ENCODE data around the gene SAFB.
A peak's percentile ranks its signal among the peaks of the same experiment; 100 is the strongest.

The SAFB gene

GRCh38 chr19:5622465-5623396 is at the start of gene SAFB, which contains the start of gene SAFB2:
Gene SAFB, plus strand, starts transcription at chr19:5623083. Its CDS starts 123 bp downstream, at chr19:5623206.
Gene SAFB2, minus strand, starts transcription at chr19:5622776. Its CDS starts 61 bp downstream, at chr19:5622715.
- DNase-seq, result peak; percentile 96

- no peak for DNase-seq
Observed at GRCh38 chr19:5575590-5575989, 47.3 kb upstream of the SAFB start.

GRCh38 chr19:5578097-5578846 is 44.6 kb upstream of the SAFB start:
- peak; percentile 28 for DNase-seq

- DNase-seq, result no peak
Observed at GRCh38 chr19:5579286-5579685, 43.6 kb upstream of the SAFB start.

GRCh38 chr19:5579697-5580096 is 43.2 kb upstream of the SAFB start:
- no peak for DNase-seq

- DNase-seq, result no peak
Observed at GRCh38 chr19:5580161-5580571, 42.7 kb upstream of the SAFB start.

GRCh38 chr19:5585461-5586299 is 37.2 kb upstream of the SAFB start:
- no peak for DNase-seq

GRCh38 chr19:5586300-5587070 is 36.4 kb upstream of the SAFB start:
- no peak for DNase-seq

- no peak for DNase-seq
Observed at GRCh38 chr19:5587071-5587455, 35.8 kb upstream of the SAFB start.

- no peak for DNase-seq
Observed at GRCh38 chr19:5587661-5588060, 35.2 kb upstream of the SAFB start.

- DNase-seq, result no peak
Observed at GRCh38 chr19:5588441-5588840, 34.4 kb upstream of the SAFB start.

GRCh38 chr19:5588906-5589676 is 33.8 kb upstream of the SAFB start:
- DNase-seq, result no peak

- DNase-seq, result no peak
Observed at GRCh38 chr19:5590151-5590864, 32.6 kb upstream of the SAFB start.

GRCh38 chr19:5590865-5591154 is 32.1 kb upstream of the SAFB start:
- no peak for DNase-seq

- no peak for DNase-seq
Observed at GRCh38 chr19:5591476-5591875, 31.4 kb upstream of the SAFB start.

- no peak for DNase-seq
Observed at GRCh38 chr19:5592531-5593342, 30.1 kb upstream of the SAFB start.

GRCh38 chr19:5593343-5594255 is 29.3 kb upstream of the SAFB start:
- DNase-seq, result no peak

- DNase-seq, result no peak
Observed at GRCh38 chr19:5594521-5594950, 28.3 kb upstream of the SAFB start.

- DNase-seq, result no peak
Observed at GRCh38 chr19:5595129-5595528, 27.8 kb upstream of the SAFB start.

All from kidney glomerular epithelial cell (primary cell).